SKM-1 treated with dmso at 0.1 percent for 144 hours (cell line): ENCODE data around the gene CTSD.

Experiments
- DNase-seq: peaks from one replicate; lab custom pipeline; 2025; ENCODE audit not compliant: unreplicated experiment; lab: John Stamatoyannopoulos, UW

CTSD gene

GRCh38 chr11:1745701-1746320 is 17.9 kb downstream of the CTSD start:
- DNase-seq = no peak

- no peak for DNase-seq
Measured at GRCh38 chr11:1744891-1745700, 18.6 kb downstream of the CTSD start.

GRCh38 chr11:1744137-1744886 is 19.4 kb downstream of the CTSD start:
- no peak for DNase-seq

GRCh38 chr11:1743585-1744136 is 20.1 kb downstream of the CTSD start:
- DNase-seq = no peak

GRCh38 chr11:1742869-1743584 is 20.7 kb downstream of the CTSD start:
- DNase-seq = no peak

GRCh38 chr11:1742371-1742770 is 21.4 kb downstream of the CTSD start:
- DNase-seq = no peak

GRCh38 chr11:1741741-1742140 is 22.0 kb downstream of the CTSD start:
- DNase-seq = no peak

- no peak for DNase-seq
Measured at GRCh38 chr11:1740786-1741530, 22.8 kb downstream of the CTSD start.

GRCh38 chr11:1739576-1739975 is 24.2 kb downstream of the CTSD start:
- DNase-seq = no peak

- DNase-seq = no peak
Measured at GRCh38 chr11:1738380-1738779, 25.3 kb downstream of the CTSD start.

GRCh38 chr11:1737080-1737757 is 26.5 kb downstream of the CTSD start:
- DNase-seq = no peak

- no peak for DNase-seq
Measured at GRCh38 chr11:1736447-1736992, 27.2 kb downstream of the CTSD start.

GRCh38 chr11:1735271-1735670 is 28.5 kb downstream of the CTSD start:
- DNase-seq = no peak

GRCh38 chr11:1734641-1735081 is 29.1 kb downstream of the CTSD start:
- DNase-seq = no peak

GRCh38 chr11:1733716-1734640 is 29.7 kb downstream of the CTSD start:
- DNase-seq = no peak

- no peak for DNase-seq
Measured at GRCh38 chr11:1733009-1733715, 30.6 kb downstream of the CTSD start.

- no peak for DNase-seq
Measured at GRCh38 chr11:1732418-1733008, 31.2 kb downstream of the CTSD start.
